ENCODE data around the gene LXN. TPM values are rescaled to one million over a fixed set of nuclear protein-coding genes. Genes with fewer than 3 reads are reported as not detected.

The LXN gene
- total RNA-seq, 1 experiment from 2014 or later = 301 TPM

GRCh38 chr3:158713094-158713499 lies 40.6 kb upstream of the LXN start:
- TF ChIP-seq SIN3A (IDR thresholded peaks at IDR 0.05; ENCODE audit: borderline replicate concordance, insufficient read depth, low read depth, low read length) (no peak), TCF7L2 (IDR thresholded peaks at IDR 0.05; ENCODE audit: low read depth, low read length) (no peak), CTCF (IDR thresholded peaks at IDR 0.05) (no peak), POLR2AphosphoS5 (IDR thresholded peaks at IDR 0.05; ENCODE audit: low read depth, low read length) (no peak)
- TF ChIP-seq, protein P1, sequence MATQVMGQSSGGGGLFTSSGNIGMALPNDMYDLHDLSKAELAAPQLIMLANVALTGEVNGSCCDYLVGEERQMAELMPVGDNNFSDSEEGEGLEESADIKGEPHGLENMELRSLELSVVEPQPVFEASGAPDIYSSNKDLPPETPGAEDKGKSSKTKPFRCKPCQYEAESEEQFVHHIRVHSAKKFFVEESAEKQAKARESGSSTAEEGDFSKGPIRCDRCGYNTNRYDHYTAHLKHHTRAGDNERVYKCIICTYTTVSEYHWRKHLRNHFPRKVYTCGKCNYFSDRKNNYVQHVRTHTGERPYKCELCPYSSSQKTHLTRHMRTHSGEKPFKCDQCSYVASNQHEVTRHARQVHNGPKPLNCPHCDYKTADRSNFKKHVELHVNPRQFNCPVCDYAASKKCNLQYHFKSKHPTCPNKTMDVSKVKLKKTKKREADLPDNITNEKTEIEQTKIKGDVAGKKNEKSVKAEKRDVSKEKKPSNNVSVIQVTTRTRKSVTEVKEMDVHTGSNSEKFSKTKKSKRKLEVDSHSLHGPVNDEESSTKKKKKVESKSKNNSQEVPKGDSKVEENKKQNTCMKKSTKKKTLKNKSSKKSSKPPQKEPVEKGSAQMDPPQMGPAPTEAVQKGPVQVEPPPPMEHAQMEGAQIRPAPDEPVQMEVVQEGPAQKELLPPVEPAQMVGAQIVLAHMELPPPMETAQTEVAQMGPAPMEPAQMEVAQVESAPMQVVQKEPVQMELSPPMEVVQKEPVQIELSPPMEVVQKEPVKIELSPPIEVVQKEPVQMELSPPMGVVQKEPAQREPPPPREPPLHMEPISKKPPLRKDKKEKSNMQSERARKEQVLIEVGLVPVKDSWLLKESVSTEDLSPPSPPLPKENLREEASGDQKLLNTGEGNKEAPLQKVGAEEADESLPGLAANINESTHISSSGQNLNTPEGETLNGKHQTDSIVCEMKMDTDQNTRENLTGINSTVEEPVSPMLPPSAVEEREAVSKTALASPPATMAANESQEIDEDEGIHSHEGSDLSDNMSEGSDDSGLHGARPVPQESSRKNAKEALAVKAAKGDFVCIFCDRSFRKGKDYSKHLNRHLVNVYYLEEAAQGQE (IDR thresholded peaks at IDR 0.05; ENCODE audit: insufficient read depth in 1 of 2, low read depth in 2 of 2, low read length in 1 of 2) = no peak
- CTCF ChIA-PET = no interaction called here
- BruUV-seq (replicated peaks) = no TSS peak
- peaks cover 36% of the 10 kb centered on the region for H3K4me1 ChIP-seq (ENCODE audit: control insufficient read depth, insufficient read depth, low read length)
- peak overlapping the region; percentile 67 for H3K27ac ChIP-seq (ENCODE audit: low read length)
- H3K27me3 ChIP-seq (ENCODE audit: control insufficient read depth, insufficient read depth, low read length) = no peaks in the 10 kb centered on the region
- H3K9me3 ChIP-seq (ENCODE audit: control insufficient read depth, insufficient read depth, low read depth, low read length) = no peaks in the 10 kb centered on the region
- no peaks in the 10 kb centered on the region; the same call in 1 of the 2 replicates for H3K36me3 ChIP-seq (ENCODE audit: control insufficient read depth, insufficient read depth, low read length)
- intact Hi-C loops (cut with micrococcal nuclease; ENCODE audit: unreplicated experiment) = no loop called here
- H3K4me3 ChIP-seq (ENCODE audit: low read depth in 2 of 2, low read length in 2 of 2) = no peak overlapping the region
- in situ Hi-C loops (cut with HindIII; ENCODE audit: low pct_unique_long_range_greater_than_20kb, low sequenced_read_pairs) = no loop called here
- POLR2A ChIA-PET = no interaction called here
- ATAC-seq = no peak
- DNase-seq (ENCODE audit: low read depth, low spot score) = no peak

DNA sequence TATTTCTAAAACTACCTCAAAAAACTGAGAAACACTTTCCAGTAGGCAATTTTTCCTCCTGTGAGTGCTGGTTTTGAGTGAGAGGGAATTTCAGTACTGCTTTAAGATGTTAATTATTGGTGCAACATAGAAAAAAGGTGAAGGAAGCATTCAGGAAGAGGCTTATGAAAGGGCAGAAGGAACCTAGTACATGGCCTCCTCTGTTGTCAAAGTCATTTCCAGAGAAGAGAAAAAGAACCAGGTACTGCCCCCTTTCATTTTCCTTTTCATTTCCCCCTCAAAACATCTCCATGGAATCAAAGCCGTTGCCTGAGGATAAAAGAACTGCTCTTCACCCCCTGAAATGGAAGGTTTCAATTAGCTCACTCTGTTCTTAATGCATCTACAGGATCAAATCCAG lies 40.0 kb upstream of the LXN start:
- peaks cover 30% of the 10 kb centered on the region for H3K4me1 ChIP-seq (ENCODE audit: control insufficient read depth, insufficient read depth, low read length)
- CTCF ChIA-PET = no interaction called here

More for the DNA sequence above, 40.0 kb upstream of the LXN start:
- POLR2A ChIA-PET = no interaction called here
- intact Hi-C loops (cut with micrococcal nuclease; ENCODE audit: unreplicated experiment) = no loop called here
- ATAC-seq (no peak), DNase-seq (ENCODE audit: low read depth, low spot score) (no peak)
- H3K27ac ChIP-seq (ENCODE audit: low read length) = peak overlapping the region; percentile 67
- H3K36me3 ChIP-seq (ENCODE audit: control insufficient read depth, insufficient read depth, low read length) = no peaks in the 10 kb centered on the region; the same call in 1 of the 2 replicates
- TF ChIP-seq CTCF (IDR thresholded peaks at IDR 0.05) = no peak
- TF ChIP-seq POLR2AphosphoS5 (IDR thresholded peaks at IDR 0.05; ENCODE audit: low read depth, low read length) = no peak
- TF ChIP-seq TCF7L2 (IDR thresholded peaks at IDR 0.05; ENCODE audit: low read depth, low read length) = no peak
- TF ChIP-seq SIN3A (IDR thresholded peaks at IDR 0.05; ENCODE audit: borderline replicate concordance, insufficient read depth, low read depth, low read length) = no peak
- TF ChIP-seq, protein P1 (IDR thresholded peaks at IDR 0.05; ENCODE audit: insufficient read depth in 1 of 2, low read depth in 2 of 2, low read length in 1 of 2) = no peak
- no TSS peak for BruUV-seq (replicated peaks)
- in situ Hi-C loops (cut with HindIII; ENCODE audit: low pct_unique_long_range_greater_than_20kb, low sequenced_read_pairs) = no loop called here
- no peak overlapping the region for H3K4me3 ChIP-seq (ENCODE audit: low read depth in 2 of 2, low read length in 2 of 2)
- no peaks in the 10 kb centered on the region for H3K27me3 ChIP-seq (ENCODE audit: control insufficient read depth, insufficient read depth, low read length)
- H3K9me3 ChIP-seq (ENCODE audit: control insufficient read depth, insufficient read depth, low read depth, low read length) = no peaks in the 10 kb centered on the region

All from Panc1 (cell line).